GM12878 (cell line): ENCODE measurements around the gene APC2. TPM values are rescaled to one million over a fixed set of nuclear protein-coding genes. Genes with fewer than 3 reads are reported as not detected.
A peak's percentile ranks its signal among the peaks of the same experiment; 100 is the strongest.

ENCODE experiments used
- BACH1 ChIP-seq: fragments of 450-650 bp; IDR thresholded peaks from 2 replicates; pipeline ENCODE4 v1.6.1; 2017; ENCODE audit warnings: mild to moderate bottlenecking, borderline replicate concordance
- BHLHE40 ChIP-seq, 2 experiments: fragments of 450-650 bp in 1 of 2; IDR thresholded peaks; 2 replicates each; pipeline ENCODE4 v1.6.1; 2011 to 2017; ENCODE audit warnings: low read depth in 2 of 2, borderline replicate concordance in 1 of 2, improper control_type of control experiment in 1 of 2, low read length in 1 of 2, mild to moderate bottlenecking in 1 of 2
- CTCF ChIP-seq, 3 experiments: IDR thresholded peaks in 2 of 3; conservative IDR thresholded peaks in 1 of 3; 2 replicates each; pipeline ENCODE4 v1.5.1; 2011; ENCODE audit warnings: low read depth in 3 of 3, low read length in 3 of 3, mild to moderate bottlenecking in 3 of 3, control low read depth in 2 of 3, moderate library complexity in 2 of 3, inconsistent platforms in 1 of 3, mixed read lengths in 1 of 3; ENCODE audit not compliant: control insufficient read depth in 2 of 3, insufficient read depth in 1 of 3; ENCODE audit errors: extremely low read depth in 1 of 3
- E2F4 ChIP-seq: IDR thresholded peaks from 2 replicates; pipeline ENCODE4 v1.6.1; 2012; ENCODE audit warnings: low read depth, low read length, improper control_type of control experiment
- GATAD2B ChIP-seq: fragments of 450-650 bp; conservative IDR thresholded peaks from 2 replicates; pipeline ENCODE4 v1.6.1; 2017; ENCODE audit warnings: low read depth, mild to moderate bottlenecking, moderate library complexity
- IKZF1 ChIP-seq: fragments of 450-650 bp; conservative IDR thresholded peaks from 2 replicates; pipeline ENCODE4 v1.6.1; 2017; ENCODE audit warnings: antibody characterized with exemption, mild to moderate bottlenecking
- NFYB ChIP-seq: IDR thresholded peaks from 2 replicates; pipeline ENCODE4 v1.6.1; 2011; ENCODE audit warnings: low read depth, mild to moderate bottlenecking, low read length, improper control_type of control experiment, moderate library complexity; ENCODE audit not compliant: insufficient read depth
- NR2F1 ChIP-seq: fragments of 450-650 bp; conservative IDR thresholded peaks from 2 replicates; pipeline ENCODE4 v1.6.1; 2017; ENCODE audit warnings: mild to moderate bottlenecking
- PKNOX1 ChIP-seq: fragments of 450-650 bp; IDR thresholded peaks from 2 replicates; pipeline ENCODE4 v1.6.1; 2016; ENCODE audit warnings: mild to moderate bottlenecking
- RBBP5 ChIP-seq: fragments of 200-600 bp; sonication (generic); conservative IDR thresholded peaks from 2 replicates; pipeline ENCODE4 v1.6.1; 2016
- SMC3 ChIP-seq: IDR thresholded peaks from 2 replicates; pipeline ENCODE4 v1.6.1; 2011; ENCODE audit warnings: low read length, improper control_type of control experiment, borderline replicate concordance
- polyA plus RNA-seq, 11 experiments: library from polyadenylated mRNA; depleted of rRNA in 4 of 11; unstranded in 6 of 11; stranded (reverse) in 5 of 11; fragments of >200 nt; fragmentation: Nextera tagmentation in 4 of 11; fragmentation: Illumina TruSeq in 1 of 11; extraction: Ambion mirVana in 4 of 11; extraction: Trizol in 1 of 11; gene quantifications; 1 replicate in 1 of 11; 2 replicates in 10 of 11; pipeline versions ENCODE4 v1.2.1 to v1.2.3, GENCODE V29; 2011 to 2016; ENCODE audit warnings: inconsistent platforms in 2 of 11, missing spikeins in 2 of 11, low read depth in 1 of 11
- total RNA-seq, 4 experiments: library from RNA; depleted of rRNA in 3 of 4; stranded (reverse); fragments of >200 nt in 3 of 4; fragmentation: Illumina TruSeq in 1 of 4; extraction: Trizol in 1 of 4; gene quantifications; 2 replicates each; pipeline versions ENCODE4 v1.2.1 to v1.2.3, GENCODE V29; 2013 to 2021

Gene APC2
- total and polyA plus RNA-seq, 10 of the 15 experiments (the other 5 are each of a cell fraction or from before 2014, with no cell fraction given) = under 0.01 to 0.73 (median 0.04) TPM; not detected in 5

- TF ChIP-seq PKNOX1 = peak; percentile 48; the same call in 1 of the 2 replicates
- peak; percentile 61 to 77 (median 64) for TF ChIP-seq CTCF (IDR thresholded peaks at IDR 0.05 in 2 of 3, conservative IDR thresholded peaks at IDR 0.05 in 1 of 3; ENCODE audit: control insufficient read depth in 2 of 3, extremely low read depth in 1 of 3, insufficient read depth in 1 of 3, low read depth in 3 of 3, low read length in 3 of 3)
- TF ChIP-seq NR2F1 = peak; percentile 25; the same call in 1 of the 2 replicates
- TF ChIP-seq RBBP5 = no peak
- TF ChIP-seq SMC3 = peak; percentile 26; the same call in 1 of the 2 replicates
- TF ChIP-seq BACH1 = 0 out of 2 replicates have a peak, but pooled peaks have one; percentile 32
- TF ChIP-seq NFYB = peak; percentile 41; the same call in 1 of the 2 replicates
- no peak for TF ChIP-seq E2F4
- TF ChIP-seq GATAD2B = 0 out of 2 replicates have a peak, but pooled peaks have one; percentile 36
- peak in 1 of 2 experiments; percentile 50; a peak in 2 of 4 replicates for TF ChIP-seq BHLHE40 (IDR thresholded peaks at IDR 0.05; ENCODE audit: borderline replicate concordance in 1 of 2, low read depth in 2 of 2, low read length in 1 of 2)
- 0 out of 2 replicates have a peak, but pooled peaks have one; percentile 36 for TF ChIP-seq IKZF1
Observed at GRCh38 chr19:1503089-1503924, 53.4 kb downstream of the APC2 start (continued).
